GM20000 (cell line): Measurements from ENCODE around the gene PRSS37.

ENCODE experiments used
- DNase-seq: peaks from one replicate; pipeline ENCODE4 v3.0.0; 2012; ENCODE audit warnings: low spot score
- CTCF ChIP-seq: IDR thresholded peaks from 2 replicates; pipeline ENCODE4 v1.5.1; 2012; ENCODE audit warnings: mild to moderate bottlenecking, control low read depth; ENCODE audit errors: extremely low read depth, missing control alignments

Gene PRSS37

GRCh38 chr7:141789917-141790316 lies 51.4 kb downstream of the PRSS37 start, which contains the start of gene TAS2R5:
TSS of gene TAS2R5 (plus strand) at chr7:141790217. CDS start at chr7:141790362, 145 bp downstream.
- DNase-seq: no peak
- no peak for TF ChIP-seq CTCF

DNA sequence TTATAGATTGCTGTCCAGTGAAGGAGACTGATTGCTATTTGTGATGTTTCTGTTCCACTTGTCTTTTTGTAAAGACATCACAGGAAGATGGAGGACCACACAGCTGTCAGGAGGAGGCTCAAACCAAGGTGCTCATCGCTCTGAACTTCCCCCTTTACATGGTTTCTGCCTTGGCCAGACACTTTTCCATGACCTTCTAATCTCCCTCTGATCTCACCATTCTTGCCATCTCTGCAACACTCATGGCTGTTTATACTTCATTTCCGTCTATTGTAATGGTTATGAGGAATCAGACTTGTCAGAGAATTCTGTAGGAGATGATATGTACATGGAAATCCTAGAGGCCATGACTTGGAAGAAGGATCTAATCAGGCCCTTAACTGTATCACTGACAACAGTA lies 53.0 kb downstream of the PRSS37 start:
- DNase-seq: no peak
- TF ChIP-seq CTCF: no peak
